Neural cell (in vitro differentiated cells): ENCODE measurements around the gene LANCL2.

Experiments
- EP300 ChIP-seq: fragments of 450-650 bp; conservative IDR thresholded peaks from 2 replicates; pipeline ENCODE4 v1.6.1; 2014; ENCODE audit warnings: antibody characterized with exemption, mild to moderate bottlenecking, moderate library complexity; ENCODE audit not compliant: poor library complexity, severe bottlenecking
- MXI1 ChIP-seq: fragments of 450-650 bp; conservative IDR thresholded peaks from 2 replicates; pipeline ENCODE4 v1.6.1; 2014; ENCODE audit warnings: antibody characterized with exemption, mild to moderate bottlenecking; ENCODE audit not compliant: poor library complexity, severe bottlenecking
- POLR2AphosphoS5 ChIP-seq: IDR thresholded peaks from 2 replicates; pipeline ENCODE4 v1.6.1; 2012
- RAD21 ChIP-seq: fragments of 450-650 bp; conservative IDR thresholded peaks from 2 replicates; pipeline ENCODE4 v1.6.1; 2014; ENCODE audit warnings: antibody characterized with exemption, mild to moderate bottlenecking, moderate library complexity
- SMC3 ChIP-seq: fragments of 450-650 bp; conservative IDR thresholded peaks from 2 replicates; pipeline ENCODE4 v1.6.1; 2014; ENCODE audit warnings: antibody characterized with exemption, mild to moderate bottlenecking, moderate library complexity; ENCODE audit not compliant: poor library complexity
- TAF1 ChIP-seq: IDR thresholded peaks from 2 replicates; pipeline ENCODE4 v1.6.1; 2012; ENCODE audit warnings: low read depth
- TF ChIP-seq, protein P1 (sequence below): fragments of 450-650 bp; IDR thresholded peaks from 2 replicates; pipeline ENCODE4 v1.5.1; 2014; ENCODE audit warnings: antibody characterized with exemption, mild to moderate bottlenecking, moderate library complexity; ENCODE audit not compliant: poor library complexity, severe bottlenecking
- TF ChIP-seq, protein P2 (sequence below): IDR thresholded peaks from 2 replicates; pipeline ENCODE4 v1.6.1; 2012; ENCODE audit warnings: borderline replicate concordance

DNA sequence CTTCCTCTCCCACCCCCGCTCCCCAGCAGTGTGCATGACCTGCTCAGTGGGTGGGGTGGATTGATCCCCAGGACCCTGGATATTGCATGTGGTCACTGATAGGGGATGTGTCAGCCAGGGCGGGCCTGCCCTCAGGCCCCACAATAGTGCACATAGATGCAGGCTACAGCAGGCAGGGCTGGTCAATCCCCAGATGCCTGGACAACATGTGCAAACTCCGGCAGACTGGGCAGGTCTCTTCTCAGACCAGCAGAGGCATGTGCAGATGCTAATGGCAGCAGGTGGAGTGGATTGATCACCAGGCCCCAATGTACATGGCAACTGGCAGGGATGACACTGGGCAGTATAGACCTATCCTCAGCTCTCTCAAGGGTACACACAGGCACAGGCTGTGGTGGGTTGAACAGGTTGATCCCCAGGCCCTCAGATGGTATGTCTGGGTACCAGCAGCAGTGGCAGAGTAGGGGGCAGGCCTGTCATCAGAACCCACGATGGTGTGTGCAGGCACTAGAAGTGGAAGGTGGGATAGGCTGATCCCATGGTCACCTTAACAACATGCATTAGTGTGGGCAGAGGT lies 98.6 kb downstream of the LANCL2 start:
- TF ChIP-seq, protein P1, sequence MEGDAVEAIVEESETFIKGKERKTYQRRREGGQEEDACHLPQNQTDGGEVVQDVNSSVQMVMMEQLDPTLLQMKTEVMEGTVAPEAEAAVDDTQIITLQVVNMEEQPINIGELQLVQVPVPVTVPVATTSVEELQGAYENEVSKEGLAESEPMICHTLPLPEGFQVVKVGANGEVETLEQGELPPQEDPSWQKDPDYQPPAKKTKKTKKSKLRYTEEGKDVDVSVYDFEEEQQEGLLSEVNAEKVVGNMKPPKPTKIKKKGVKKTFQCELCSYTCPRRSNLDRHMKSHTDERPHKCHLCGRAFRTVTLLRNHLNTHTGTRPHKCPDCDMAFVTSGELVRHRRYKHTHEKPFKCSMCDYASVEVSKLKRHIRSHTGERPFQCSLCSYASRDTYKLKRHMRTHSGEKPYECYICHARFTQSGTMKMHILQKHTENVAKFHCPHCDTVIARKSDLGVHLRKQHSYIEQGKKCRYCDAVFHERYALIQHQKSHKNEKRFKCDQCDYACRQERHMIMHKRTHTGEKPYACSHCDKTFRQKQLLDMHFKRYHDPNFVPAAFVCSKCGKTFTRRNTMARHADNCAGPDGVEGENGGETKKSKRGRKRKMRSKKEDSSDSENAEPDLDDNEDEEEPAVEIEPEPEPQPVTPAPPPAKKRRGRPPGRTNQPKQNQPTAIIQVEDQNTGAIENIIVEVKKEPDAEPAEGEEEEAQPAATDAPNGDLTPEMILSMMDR = no peak
- TF ChIP-seq POLR2AphosphoS5 (no peak), SMC3 (no peak), TAF1 (no peak), MXI1 (no peak), EP300 (no peak), RAD21 (no peak)
- TF ChIP-seq, protein P2, sequence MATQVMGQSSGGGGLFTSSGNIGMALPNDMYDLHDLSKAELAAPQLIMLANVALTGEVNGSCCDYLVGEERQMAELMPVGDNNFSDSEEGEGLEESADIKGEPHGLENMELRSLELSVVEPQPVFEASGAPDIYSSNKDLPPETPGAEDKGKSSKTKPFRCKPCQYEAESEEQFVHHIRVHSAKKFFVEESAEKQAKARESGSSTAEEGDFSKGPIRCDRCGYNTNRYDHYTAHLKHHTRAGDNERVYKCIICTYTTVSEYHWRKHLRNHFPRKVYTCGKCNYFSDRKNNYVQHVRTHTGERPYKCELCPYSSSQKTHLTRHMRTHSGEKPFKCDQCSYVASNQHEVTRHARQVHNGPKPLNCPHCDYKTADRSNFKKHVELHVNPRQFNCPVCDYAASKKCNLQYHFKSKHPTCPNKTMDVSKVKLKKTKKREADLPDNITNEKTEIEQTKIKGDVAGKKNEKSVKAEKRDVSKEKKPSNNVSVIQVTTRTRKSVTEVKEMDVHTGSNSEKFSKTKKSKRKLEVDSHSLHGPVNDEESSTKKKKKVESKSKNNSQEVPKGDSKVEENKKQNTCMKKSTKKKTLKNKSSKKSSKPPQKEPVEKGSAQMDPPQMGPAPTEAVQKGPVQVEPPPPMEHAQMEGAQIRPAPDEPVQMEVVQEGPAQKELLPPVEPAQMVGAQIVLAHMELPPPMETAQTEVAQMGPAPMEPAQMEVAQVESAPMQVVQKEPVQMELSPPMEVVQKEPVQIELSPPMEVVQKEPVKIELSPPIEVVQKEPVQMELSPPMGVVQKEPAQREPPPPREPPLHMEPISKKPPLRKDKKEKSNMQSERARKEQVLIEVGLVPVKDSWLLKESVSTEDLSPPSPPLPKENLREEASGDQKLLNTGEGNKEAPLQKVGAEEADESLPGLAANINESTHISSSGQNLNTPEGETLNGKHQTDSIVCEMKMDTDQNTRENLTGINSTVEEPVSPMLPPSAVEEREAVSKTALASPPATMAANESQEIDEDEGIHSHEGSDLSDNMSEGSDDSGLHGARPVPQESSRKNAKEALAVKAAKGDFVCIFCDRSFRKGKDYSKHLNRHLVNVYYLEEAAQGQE = no peak
